ENCODE data around the gene SERPINB8.

DNA sequence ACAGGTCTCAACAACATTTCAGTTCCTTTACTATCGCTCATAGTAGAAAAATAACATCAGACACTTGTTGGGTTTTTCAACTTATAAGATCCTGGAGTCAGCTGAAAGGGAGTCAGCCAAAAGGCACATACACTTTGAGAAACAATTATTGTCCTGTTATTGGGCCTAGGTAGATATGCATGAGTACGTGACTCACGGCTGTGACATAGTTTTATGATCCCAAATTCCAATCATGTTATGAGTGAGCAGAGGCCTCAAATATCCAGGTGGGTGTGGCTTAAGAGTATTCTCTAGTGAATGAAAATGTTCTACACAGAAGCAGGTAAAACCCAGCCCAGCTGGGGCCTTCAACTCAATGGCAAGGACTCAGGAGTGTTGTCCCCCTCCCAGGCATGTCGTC lies 27.2 kb downstream of the SERPINB8 start:
- TF ChIP-seq, protein P1, sequence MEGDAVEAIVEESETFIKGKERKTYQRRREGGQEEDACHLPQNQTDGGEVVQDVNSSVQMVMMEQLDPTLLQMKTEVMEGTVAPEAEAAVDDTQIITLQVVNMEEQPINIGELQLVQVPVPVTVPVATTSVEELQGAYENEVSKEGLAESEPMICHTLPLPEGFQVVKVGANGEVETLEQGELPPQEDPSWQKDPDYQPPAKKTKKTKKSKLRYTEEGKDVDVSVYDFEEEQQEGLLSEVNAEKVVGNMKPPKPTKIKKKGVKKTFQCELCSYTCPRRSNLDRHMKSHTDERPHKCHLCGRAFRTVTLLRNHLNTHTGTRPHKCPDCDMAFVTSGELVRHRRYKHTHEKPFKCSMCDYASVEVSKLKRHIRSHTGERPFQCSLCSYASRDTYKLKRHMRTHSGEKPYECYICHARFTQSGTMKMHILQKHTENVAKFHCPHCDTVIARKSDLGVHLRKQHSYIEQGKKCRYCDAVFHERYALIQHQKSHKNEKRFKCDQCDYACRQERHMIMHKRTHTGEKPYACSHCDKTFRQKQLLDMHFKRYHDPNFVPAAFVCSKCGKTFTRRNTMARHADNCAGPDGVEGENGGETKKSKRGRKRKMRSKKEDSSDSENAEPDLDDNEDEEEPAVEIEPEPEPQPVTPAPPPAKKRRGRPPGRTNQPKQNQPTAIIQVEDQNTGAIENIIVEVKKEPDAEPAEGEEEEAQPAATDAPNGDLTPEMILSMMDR (IDR thresholded peaks at IDR 0.05; ENCODE audit: low read depth, low read length, poor library complexity, severe bottlenecking): no peak
- no peak for TF ChIP-seq EZH2phosphoT487 (IDR thresholded peaks at IDR 0.05; ENCODE audit: borderline replicate concordance, low read length)

All from DOHH2 (cell line).